Measurements from ENCODE around the gene OR2AE1. TPM values are rescaled to one million over a fixed set of nuclear protein-coding genes. Genes with fewer than 3 reads are reported as not detected.

Gene OR2AE1
- total and polyA plus RNA-seq, 2 of the 13 experiments (the other 11 are each of a cell fraction or from before 2014, with no cell fraction given): not detected

GRCh38 chr7:99918959-99919813, 42.4 kb upstream of the OR2AE1 start, which contains the start of gene TRIM4 (continued):
- no peak for TF ChIP-seq HNF1A (IDR thresholded peaks at IDR 0.05; ENCODE audit: low read depth)
- peak; percentile 9; the same call in 1 of the 2 replicates for TF ChIP-seq HNF1A (CRISPR knock-in tag; IDR thresholded peaks at IDR 0.05; ENCODE audit: borderline replicate concordance)
- 0 out of 2 replicates have a peak, but pooled peaks have one; percentile 70 for TF ChIP-seq GZF1 (CRISPR knock-in tag; IDR thresholded peaks at IDR 0.05)
- peak; percentile 75 for TF ChIP-seq PHF5A (CRISPR knock-in tag; IDR thresholded peaks at IDR 0.05; ENCODE audit: low read depth, unreplicated experiment)
- no peak for TF ChIP-seq SOX6 (IDR thresholded peaks at IDR 0.05)
- TF ChIP-seq SOX6 (CRISPR knock-in tag; IDR thresholded peaks at IDR 0.05): peak; percentile 76
- TF ChIP-seq THAP8 (CRISPR knock-in tag; IDR thresholded peaks at IDR 0.05; ENCODE audit: borderline replicate concordance): no peak
- no peak for TF ChIP-seq ZNF414 (CRISPR knock-in tag; IDR thresholded peaks at IDR 0.05)
- peak; percentile 46; the same call in 1 of the 2 replicates for TF ChIP-seq MEF2D (CRISPR knock-in tag; IDR thresholded peaks at IDR 0.05)
- TF ChIP-seq MAFK (conservative IDR thresholded peaks at IDR 0.05 in 1 of 2, IDR thresholded peaks at IDR 0.05 in 1 of 2; ENCODE audit: low read length in 2 of 2): no peak
- TF ChIP-seq ZNF207 (IDR thresholded peaks at IDR 0.05; ENCODE audit: borderline replicate concordance): no peak
- peak; percentile 65 for TF ChIP-seq STAG1 (CRISPR knock-in tag; IDR thresholded peaks at IDR 0.05)
- TF ChIP-seq HDAC2 (CRISPR knock-in tag; IDR thresholded peaks at IDR 0.05): no peak; the same call in none of the 2 replicates
- no peak for TF ChIP-seq E2F5 (CRISPR knock-in tag; conservative IDR thresholded peaks at IDR 0.05)
- 0 out of 2 replicates have a peak, but pooled peaks have one; percentile 26 for TF ChIP-seq RNF2 (conservative IDR thresholded peaks at IDR 0.05; ENCODE audit: low read depth)
- no peak for TF ChIP-seq ZFP1 (CRISPR knock-in tag; IDR thresholded peaks at IDR 0.05)
- no peak for TF ChIP-seq ZKSCAN1 (IDR thresholded peaks at IDR 0.05; ENCODE audit: low read length)
- TF ChIP-seq HINFP (CRISPR knock-in tag; IDR thresholded peaks at IDR 0.05; ENCODE audit: low read depth): peak; percentile 44; the same call in 1 of the 2 replicates
- peak; percentile 19 for TF ChIP-seq SKI (IDR thresholded peaks at IDR 0.05; ENCODE audit: partially characterized antibody)
- TF ChIP-seq SMAD3 (CRISPR knock-in tag; IDR thresholded peaks at IDR 0.05): 0 out of 2 replicates have a peak, but pooled peaks have one; percentile 70
- TF ChIP-seq ZSCAN20 (CRISPR knock-in tag; IDR thresholded peaks at IDR 0.05; ENCODE audit: borderline replicate concordance): 0 out of 2 replicates have a peak, but pooled peaks have one; percentile 54
- TF ChIP-seq ZBTB21 (CRISPR knock-in tag; IDR thresholded peaks at IDR 0.05): 0 out of 2 replicates have a peak, but pooled peaks have one; percentile 40
- no peak for TF ChIP-seq NCOA5 (CRISPR knock-in tag; IDR thresholded peaks at IDR 0.05)
